KMS-11 (cell line): ENCODE measurements around the gene PRKACB.

Experiments used
- H2AFZ ChIP-seq: fragments of 200-600 bp; sonication (generic); 2 replicates; pipeline ENCODE4 v1.6.1; 2016; ENCODE audit warnings: antibody characterized with exemption, mixed run types, low read depth
- H3K27ac ChIP-seq: fragments of 200-600 bp; sonication (generic); 2 replicates; pipeline ENCODE4 v1.6.1; 2016; ENCODE audit warnings: mild to moderate bottlenecking, mixed run types
- H3K27me3 ChIP-seq: fragments of 200-600 bp; sonication (generic); 2 replicates; pipeline ENCODE4 v1.6.1; 2017; ENCODE audit warnings: mild to moderate bottlenecking, low read depth, mixed run types, moderate library complexity; ENCODE audit not compliant: insufficient read depth
- H3K36me3 ChIP-seq: fragments of 200-600 bp; sonication (generic); 2 replicates; pipeline ENCODE4 v1.6.1; 2017; ENCODE audit warnings: mild to moderate bottlenecking, mixed run types; ENCODE audit not compliant: insufficient read depth
- H3K4me1 ChIP-seq: fragments of 200-600 bp; sonication (generic); 2 replicates; pipeline ENCODE4 v1.6.1; 2016; ENCODE audit warnings: mild to moderate bottlenecking, low read depth, mixed run types; ENCODE audit not compliant: poor library complexity, severe bottlenecking
- H3K4me2 ChIP-seq: fragments of 200-600 bp; sonication (generic); 2 replicates; pipeline ENCODE4 v1.7.0; 2016; ENCODE audit warnings: mild to moderate bottlenecking, mixed run types
- H3K4me3 ChIP-seq: fragments of 200-600 bp; sonication (generic); IDR thresholded peaks from 2 replicates; pipeline ENCODE4 v1.6.1; 2017; ENCODE audit warnings: low read depth, low read length, mixed read lengths; ENCODE audit not compliant: insufficient read depth
- H3K79me2 ChIP-seq: fragments of 200-600 bp; sonication (generic); 2 replicates; pipeline ENCODE4 v1.6.1; 2016; ENCODE audit warnings: low read depth, mixed run types; ENCODE audit not compliant: insufficient read depth
- H3K9ac ChIP-seq: fragments of 200-600 bp; sonication (generic); 2 replicates; pipeline ENCODE4 v1.6.1; 2016; ENCODE audit warnings: mild to moderate bottlenecking, mixed run types
- H4K20me1 ChIP-seq: fragments of 200-600 bp; sonication (generic); 2 replicates; pipeline ENCODE4 v1.6.1; 2016; ENCODE audit warnings: mild to moderate bottlenecking, mixed run types; ENCODE audit not compliant: insufficient read depth
- CTCF ChIP-seq: fragments of 200-600 bp; sonication (generic); conservative IDR thresholded peaks from 2 replicates; pipeline ENCODE4 v1.6.1; 2017; ENCODE audit warnings: low read depth, mild to moderate bottlenecking, antibody characterized with exemption, low read length, moderate library complexity, mixed read lengths

PRKACB gene

GRCh38 chr1:84110629-84111028 lies 33.4 kb upstream of the PRKACB start:
- TF ChIP-seq CTCF: no peak
- H3K27ac ChIP-seq: no peak overlapping the region
- H3K4me3 ChIP-seq: no peak overlapping the region
- H3K9ac ChIP-seq: no peak overlapping the region
- no peaks in the 10 kb centered on the region for H3K27me3 ChIP-seq
- H4K20me1 ChIP-seq: no peaks in the 10 kb centered on the region
- H3K36me3 ChIP-seq: no peaks in the 10 kb centered on the region
- peaks cover 7% of the 10 kb centered on the region for H3K4me1 ChIP-seq
- no peak overlapping the region for H3K4me2 ChIP-seq
- no peak overlapping the region for H2AFZ ChIP-seq
- no peaks in the 10 kb centered on the region for H3K79me2 ChIP-seq

GRCh38 chr1:84116558-84116957 lies 27.5 kb upstream of the PRKACB start:
- H4K20me1 ChIP-seq: no peaks in the 10 kb centered on the region
- no peaks in the 10 kb centered on the region for H3K27me3 ChIP-seq
- no peak overlapping the region for H2AFZ ChIP-seq
- no peak for TF ChIP-seq CTCF
- no peak overlapping the region for H3K9ac ChIP-seq
- no peaks in the 10 kb centered on the region for H3K36me3 ChIP-seq
- no peak overlapping the region for H3K4me2 ChIP-seq
- H3K27ac ChIP-seq: no peak overlapping the region
- H3K4me3 ChIP-seq: no peak overlapping the region
- H3K79me2 ChIP-seq: no peaks in the 10 kb centered on the region
- H3K4me1 ChIP-seq: peaks cover 3% of the 10 kb centered on the region

GRCh38 chr1:84117868-84118267 lies 26.2 kb upstream of the PRKACB start:
- Histone ChIP-seq H2AFZ (no peak overlapping the region), H3K4me2 (no peak overlapping the region)

GRCh38 chr1:84121360-84121759 lies 22.7 kb upstream of the PRKACB start:
- Histone ChIP-seq H3K27me3 (no peaks in the 10 kb centered on the region), H3K36me3 (no peaks in the 10 kb centered on the region), H3K9ac (no peak overlapping the region), H3K79me2 (no peaks in the 10 kb centered on the region), H3K4me2 (no peak overlapping the region), H2AFZ (no peak overlapping the region), H3K4me1 (peaks cover 14% of the 10 kb centered on the region), H3K27ac (no peak overlapping the region), H3K4me3 (no peak overlapping the region), H4K20me1 (no peaks in the 10 kb centered on the region)
- TF ChIP-seq CTCF: no peak

More at GRCh38 chr1:84117868-84118267, 26.2 kb upstream of the PRKACB start:
- Histone ChIP-seq H4K20me1 (no peaks in the 10 kb centered on the region), H3K79me2 (no peaks in the 10 kb centered on the region), H3K4me3 (no peak overlapping the region), H3K36me3 (no peaks in the 10 kb centered on the region), H3K9ac (no peak overlapping the region), H3K4me1 (peaks cover 14% of the 10 kb centered on the region), H3K27me3 (no peaks in the 10 kb centered on the region), H3K27ac (no peak overlapping the region)
- TF ChIP-seq CTCF: no peak
